Loucy (cell line): ENCODE data around the gene SHC4.

ENCODE experiments used
- H2AFZ ChIP-seq: fragments of 200-600 bp; sonication (generic); 2 replicates; pipeline ENCODE4 v1.6.0; 2016; ENCODE audit warnings: antibody characterized with exemption, mild to moderate bottlenecking, low read length, moderate library complexity
- H3F3A ChIP-seq: fragments of 200-600 bp; 2 replicates; pipeline ENCODE4 v1.6.0; 2016; ENCODE audit warnings: antibody characterized with exemption, low read depth, mild to moderate bottlenecking
- H3K27me3 ChIP-seq: fragments of 200-600 bp; sonication (generic); 2 replicates; pipeline ENCODE4 v1.6.1; 2014; ENCODE audit warnings: low read length, mild to moderate bottlenecking; ENCODE audit not compliant: insufficient read depth, poor library complexity, severe bottlenecking
- H3K36me3 ChIP-seq: fragments of 200-600 bp; sonication (generic); 2 replicates; pipeline ENCODE4 v1.6.1; 2016; ENCODE audit warnings: low read length; ENCODE audit not compliant: insufficient read depth
- H3K4me1 ChIP-seq: fragments of 200-600 bp; sonication (generic); 2 replicates; pipeline ENCODE4 v1.5.1; 2014; ENCODE audit warnings: low read length, mild to moderate bottlenecking; ENCODE audit not compliant: insufficient read depth, poor library complexity, severe bottlenecking
- H3K4me2 ChIP-seq: fragments of 200-600 bp; sonication (generic); 2 replicates; pipeline ENCODE4 v1.6.0; 2014; ENCODE audit warnings: antibody characterized with exemption, low read length, low read depth, mild to moderate bottlenecking; ENCODE audit not compliant: poor library complexity, severe bottlenecking
- H3K4me3 ChIP-seq: fragments of 200-600 bp; sonication (generic); 2 replicates; pipeline ENCODE4 v1.5.1; 2014; ENCODE audit warnings: low read length, mild to moderate bottlenecking, mixed read lengths; ENCODE audit not compliant: poor library complexity, severe bottlenecking
- H3K79me2 ChIP-seq: fragments of 200-600 bp; sonication (generic); 2 replicates; pipeline ENCODE4 v1.6.1; 2014; ENCODE audit warnings: low read length; ENCODE audit not compliant: insufficient read depth
- H3K9ac ChIP-seq: fragments of 200-600 bp; sonication (generic); 2 replicates; pipeline ENCODE4 v1.6.0; 2014; ENCODE audit warnings: mild to moderate bottlenecking, low read depth, low read length, moderate library complexity; ENCODE audit not compliant: poor library complexity, severe bottlenecking
- H3K9me2 ChIP-seq: fragments of 200-600 bp; sonication (generic); replicated peaks from 2 replicates; pipeline ENCODE4 v1.6.1; 2016; ENCODE audit warnings: low read depth, low read length, mixed read lengths
- H3K9me3 ChIP-seq: fragments of 200-600 bp; sonication (generic); 2 replicates; pipeline ENCODE4 v1.6.1; 2014; ENCODE audit warnings: mild to moderate bottlenecking, antibody characterized with exemption, low read length, low read depth; ENCODE audit not compliant: insufficient read depth
- H4K20me1 ChIP-seq: fragments of 200-600 bp; sonication (generic); 2 replicates; pipeline ENCODE4 v1.6.0; 2014; ENCODE audit warnings: antibody characterized with exemption, low read length, mild to moderate bottlenecking; ENCODE audit not compliant: insufficient read depth, poor library complexity, severe bottlenecking
- CTCF ChIP-seq: fragments of 200-600 bp; sonication (generic); conservative IDR thresholded peaks from 2 replicates; pipeline ENCODE4 v1.5.1; 2014; ENCODE audit warnings: mild to moderate bottlenecking, antibody characterized with exemption, low read length
- EZH2phosphoT487 ChIP-seq: fragments of 200-600 bp; IDR thresholded peaks from 2 replicates; pipeline ENCODE4 v1.6.1; 2018; ENCODE audit warnings: antibody characterized with exemption, mild to moderate bottlenecking, moderate library complexity, borderline replicate concordance

SHC4 gene

GRCh38 chr15:48936666-48937065 is 27.1 kb downstream of the SHC4 start:
- H3K79me2 ChIP-seq, result no peaks in the 10 kb centered on the region
- H4K20me1 ChIP-seq, result no peaks in the 10 kb centered on the region
- no peaks in the 10 kb centered on the region for H3K36me3 ChIP-seq
- H3K4me2 ChIP-seq, result no peak overlapping the region
- H3F3A ChIP-seq, result no peaks in the 10 kb centered on the region
- no peak overlapping the region for H3K9ac ChIP-seq
- H3K4me3 ChIP-seq, result no peak overlapping the region
- TF ChIP-seq CTCF (no peak), EZH2phosphoT487 (no peak)
- H3K27me3 ChIP-seq, result no peaks in the 10 kb centered on the region
- H3K4me1 ChIP-seq, result no peaks in the 10 kb centered on the region
- H3K9me3 ChIP-seq, result no peaks in the 10 kb centered on the region
- H3K9me2 ChIP-seq, result no peaks in the 10 kb centered on the region; the same call in 1 of the 2 replicates
- H2AFZ ChIP-seq, result no peak overlapping the region

GRCh38 chr15:48935236-48935635 is 28.5 kb downstream of the SHC4 start:
- H3K27me3 ChIP-seq, result no peaks in the 10 kb centered on the region
- H2AFZ ChIP-seq, result no peak overlapping the region
- TF ChIP-seq CTCF (no peak), EZH2phosphoT487 (no peak)
- H3K4me2 ChIP-seq, result no peak overlapping the region
- H3K9me3 ChIP-seq, result no peaks in the 10 kb centered on the region
- H3K4me1 ChIP-seq, result no peaks in the 10 kb centered on the region
- H3K9ac ChIP-seq, result no peak overlapping the region
- H3K9me2 ChIP-seq, result no peaks in the 10 kb centered on the region; the same call in 1 of the 2 replicates
- H3F3A ChIP-seq, result no peaks in the 10 kb centered on the region
- no peaks in the 10 kb centered on the region for H4K20me1 ChIP-seq
- no peak overlapping the region for H3K4me3 ChIP-seq
- H3K36me3 ChIP-seq, result no peaks in the 10 kb centered on the region
- H3K79me2 ChIP-seq, result no peaks in the 10 kb centered on the region

GRCh38 chr15:48930735-48931134 is 33.0 kb downstream of the SHC4 start:
- Histone ChIP-seq H3K36me3 (no peaks in the 10 kb centered on the region), H3K4me3 (no peak overlapping the region), H3K9me2 (no peaks in the 10 kb centered on the region; the same call in 1 of the 2 replicates), H3K79me2 (no peaks in the 10 kb centered on the region), H2AFZ (no peak overlapping the region), H3K27me3 (no peaks in the 10 kb centered on the region), H3K9ac (no peak overlapping the region), H3K4me1 (peaks cover 8% of the 10 kb centered on the region), H3F3A (no peaks in the 10 kb centered on the region), H3K9me3 (no peaks in the 10 kb centered on the region), H3K4me2 (no peak overlapping the region), H4K20me1 (no peaks in the 10 kb centered on the region)
- TF ChIP-seq EZH2phosphoT487 (no peak), CTCF (no peak)
